ENCODE measurements around the gene DEDD.

The DEDD gene

GRCh38 chr1:161172776-161173376 is 40.4 kb upstream of the DEDD start:
- DNase-seq, result peak in 1 of 2 donors; percentile 64
- Histone ChIP-seq H3K4me3 (no peak overlapping the region), H3K27ac (peak overlapping the region; percentile 38 to 47), H3K36me3 (peaks cover 20 to 75% (median 40%) of the 10 kb centered on the region in 3 donors), H3K27me3 (no peaks in the 10 kb centered on the region), H3K4me1 (peaks cover 0 to 45% (median 27%) of the 10 kb centered on the region in 4 donors), H3K9me3 (no peaks in the 10 kb centered on the region)
- intact Hi-C loops (cut with DNase I; ENCODE audit: low total_unique reads), result no loop called here
- no peak for TF ChIP-seq CTCF (IDR thresholded peaks at IDR 0.05)

- Histone ChIP-seq H3K27ac (peak overlapping the region in 1 of 2 donors; percentile 47), H3K4me1 (peaks cover 0 to 42% (median 31%) of the 10 kb centered on the region in 4 donors), H3K36me3 (peaks cover 20 to 75% (median 40%) of the 10 kb centered on the region in 3 donors), H3K9me3 (no peaks in the 10 kb centered on the region), H3K4me3 (no peak overlapping the region), H3K27me3 (no peaks in the 10 kb centered on the region)
- DNase-seq, result no peak
- intact Hi-C loops (cut with DNase I; ENCODE audit: low total_unique reads), result no loop called here
- no peak for TF ChIP-seq CTCF (IDR thresholded peaks at IDR 0.05)
These were observed 39.9 kb upstream of the DEDD start for GRCh38 chr1:161172349-161172748.

GRCh38 chr1:161171696-161172095 is 39.2 kb upstream of the DEDD start:
- intact Hi-C loops (cut with DNase I; ENCODE audit: low total_unique reads), result no loop called here
- H3K4me1 ChIP-seq, result peaks cover 0 to 47% (median 35%) of the 10 kb centered on the region in 4 donors
- H3K9me3 ChIP-seq, result no peaks in the 10 kb centered on the region
- H3K36me3 ChIP-seq, result peaks cover 20 to 75% (median 40%) of the 10 kb centered on the region in 3 donors
- no peaks in the 10 kb centered on the region for H3K27me3 ChIP-seq
- DNase-seq, result no peak
- no peak overlapping the region for H3K27ac ChIP-seq
- no peak overlapping the region for H3K4me3 ChIP-seq
- no peak for TF ChIP-seq CTCF (IDR thresholded peaks at IDR 0.05)

GRCh38 chr1:161171191-161171590 is 38.7 kb upstream of the DEDD start:
- TF ChIP-seq CTCF (IDR thresholded peaks at IDR 0.05), result no peak
- Histone ChIP-seq H3K36me3 (peaks cover 20 to 75% (median 40%) of the 10 kb centered on the region in 3 donors), H3K27ac (no peak overlapping the region), H3K4me3 (no peak overlapping the region), H3K4me1 (peaks cover 0 to 42% (median 31%) of the 10 kb centered on the region in 4 donors), H3K9me3 (no peaks in the 10 kb centered on the region), H3K27me3 (no peaks in the 10 kb centered on the region)
- intact Hi-C loops (cut with DNase I; ENCODE audit: low total_unique reads), result no loop called here
- DNase-seq, result no peak

GRCh38 chr1:161168906-161169305 is 36.4 kb upstream of the DEDD start:
- no peak overlapping the region for H3K27ac ChIP-seq
- no peaks in the 10 kb centered on the region for H3K9me3 ChIP-seq
- no peak for DNase-seq
- no peak for TF ChIP-seq CTCF (IDR thresholded peaks at IDR 0.05)
- H3K36me3 ChIP-seq, result peaks cover 15 to 66% (median 40%) of the 10 kb centered on the region in 3 donors
- H3K4me3 ChIP-seq, result no peak overlapping the region
- intact Hi-C loops (cut with DNase I; ENCODE audit: low total_unique reads), result no loop called here
- H3K4me1 ChIP-seq, result peaks cover 0 to 45% (median 32%) of the 10 kb centered on the region in 4 donors
- H3K27me3 ChIP-seq, result no peaks in the 10 kb centered on the region

All from tibial artery (tissue), 4 donors.